Thyroid gland (tissue), 4 donors: Measurements from ENCODE around the gene AVP.

Experiments
- CTCF ChIP-seq, 6 experiments: fragments of 200-600 bp in 3 of 6; fragments of 450-650 bp in 3 of 6; sonication (generic) in 3 of 6; IDR thresholded peaks; one replicate each; pipeline ENCODE4 v1.5.1; 2016 to 2019; ENCODE audit warnings: antibody characterized with exemption in 6 of 6, mild to moderate bottlenecking in 2 of 6, inconsistent platforms in 1 of 6, moderate library complexity in 1 of 6
- POLR2A ChIP-seq, 2 donors: fragments of 450-650 bp; IDR thresholded peaks; one replicate each; pipeline ENCODE4 v1.6.1; 2017; ENCODE audit warnings: antibody characterized with exemption in 2 of 2, mild to moderate bottlenecking in 2 of 2, moderate library complexity in 1 of 2

GRCh38 chr20:3111507-3111906 is 27.0 kb upstream of the AVP start:
- TF ChIP-seq POLR2A (IDR thresholded peaks at IDR 0.05) (no peak), CTCF (IDR thresholded peaks at IDR 0.05) (no peak)
